UCSD-AML1 (cell line): ENCODE data around the gene TRIM15.
"Not testable (repeated sequence)": the region's sequence is repeated elsewhere in the genome, so short reads cannot be mapped to it uniquely, and the experiment has no call there.

ENCODE experiments used
- DNase-seq: peaks from one replicate; lab custom pipeline; 2025; ENCODE audit not compliant: unreplicated experiment; lab: John Stamatoyannopoulos, UW

Gene TRIM15

GRCh38 chr6:30162265-30163089 is 869 bp upstream of the TRIM15 start:
- DNase-seq, result no peak

- DNase-seq, result no peak
Measured at GRCh38 chr6:30163918-30164654, 740 bp downstream of the TRIM15 start.

GRCh38 chr6:30164714-30165113 is 1.4 kb downstream of the TRIM15 start:
- no peak for DNase-seq

GRCh38 chr6:30165238-30165637 is 1.9 kb downstream of the TRIM15 start:
- not testable (repeated sequence) for DNase-seq

- no peak for DNase-seq
Measured at GRCh38 chr6:30167101-30167500, 3.8 kb downstream of the TRIM15 start.

GRCh38 chr6:30168741-30169140 is 5.4 kb downstream of the TRIM15 start:
- no peak for DNase-seq

- DNase-seq, result no peak
Measured at GRCh38 chr6:30169658-30170614, 6.6 kb downstream of the TRIM15 start.

GRCh38 chr6:30171677-30172471 is 8.5 kb downstream of the TRIM15 start:
- DNase-seq, result no peak

GRCh38 chr6:30172681-30173080 is 9.3 kb downstream of the TRIM15 start:
- no peak for DNase-seq

GRCh38 chr6:30175765-30176164 is 12.4 kb downstream of the TRIM15 start:
- DNase-seq, result no peak

- no peak for DNase-seq
Measured at GRCh38 chr6:30178837-30179236, 15.5 kb downstream of the TRIM15 start.

- DNase-seq, result no peak
Measured at GRCh38 chr6:30180145-30180544, 16.8 kb downstream of the TRIM15 start.

- DNase-seq, result no peak
Measured at GRCh38 chr6:30184417-30185031, 21.2 kb downstream of the TRIM15 start.

GRCh38 chr6:30185846-30186484 is 22.6 kb downstream of the TRIM15 start:
- no peak for DNase-seq

- DNase-seq, result no peak
Measured at GRCh38 chr6:30188541-30188940, 25.2 kb downstream of the TRIM15 start.

- DNase-seq, result no peak
Measured at GRCh38 chr6:30192076-30192475, 28.7 kb downstream of the TRIM15 start.

GRCh38 chr6:30194797-30195690 is 31.7 kb downstream of the TRIM15 start:
- DNase-seq, result no peak

GRCh38 chr6:30195951-30196350 is 32.6 kb downstream of the TRIM15 start:
- no peak for DNase-seq
